Right lung (tissue), 5 donors: Measurements from ENCODE around the gene LAPTM5. TPM values are rescaled to one million over a fixed set of nuclear protein-coding genes. Genes with fewer than 3 reads are reported as not detected.

ENCODE experiments used
- polyA plus RNA-seq, 5 donors: library from polyadenylated mRNA; unstranded; fragments of 120-200 nt; gene quantifications; one replicate each; pipeline versions ENCODE4 v1.2.1 to v1.2.3, GENCODE V29; 2013; ENCODE audit warnings: inconsistent platforms in 1 of 5, low replicate concordance in 1 of 5; ENCODE audit not compliant: insufficient read length in 5 of 5, insufficient read depth in 1 of 5

The LAPTM5 gene
- polyA plus RNA-seq, 5 donors, result 24.7 to 29.7 (median 25.4) TPM

Other genes with a start within 250 kb of the LAPTM5 start
- gene MATN1, start 34.2 kb downstream of the LAPTM5 start, polyA plus RNA-seq, result under 1 TPM; 0.30 to 0.97 (median 0.49) TPM
- 10 to 100 TPM; 31.6 to 44.1 (median 33.7) TPM for gene SDC3, start 151.0 kb upstream of the LAPTM5 start, polyA plus RNA-seq